ENCODE results near the gene IL31RA. TPM values are rescaled to one million over a fixed set of nuclear protein-coding genes. Genes with fewer than 3 reads are reported as not detected.

IL31RA gene
- total RNA-seq, 2 donors from 2014 or later = 0.16 TPM; not detected in 1

DNA sequence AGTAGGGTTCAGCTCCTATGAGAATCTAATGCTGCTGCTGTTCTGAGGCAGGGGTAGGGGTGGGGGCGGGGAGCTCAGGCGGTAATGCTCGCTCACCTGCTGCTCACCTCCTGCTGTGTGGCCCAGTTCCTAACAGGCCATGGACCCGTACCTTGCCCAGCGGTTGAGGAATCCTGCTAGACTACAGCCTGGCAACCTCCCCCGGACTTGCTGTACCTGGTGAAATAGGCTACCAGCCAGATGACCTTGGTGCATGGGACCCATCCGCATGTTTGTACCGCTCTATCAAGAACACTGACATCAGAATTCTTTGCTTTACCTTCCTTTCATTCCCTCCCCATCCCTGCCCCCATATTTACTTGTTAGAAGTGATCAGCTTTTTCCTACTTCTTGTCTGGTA is 15.3 kb downstream of the IL31RA start:
- TF ChIP-seq, protein P1, sequence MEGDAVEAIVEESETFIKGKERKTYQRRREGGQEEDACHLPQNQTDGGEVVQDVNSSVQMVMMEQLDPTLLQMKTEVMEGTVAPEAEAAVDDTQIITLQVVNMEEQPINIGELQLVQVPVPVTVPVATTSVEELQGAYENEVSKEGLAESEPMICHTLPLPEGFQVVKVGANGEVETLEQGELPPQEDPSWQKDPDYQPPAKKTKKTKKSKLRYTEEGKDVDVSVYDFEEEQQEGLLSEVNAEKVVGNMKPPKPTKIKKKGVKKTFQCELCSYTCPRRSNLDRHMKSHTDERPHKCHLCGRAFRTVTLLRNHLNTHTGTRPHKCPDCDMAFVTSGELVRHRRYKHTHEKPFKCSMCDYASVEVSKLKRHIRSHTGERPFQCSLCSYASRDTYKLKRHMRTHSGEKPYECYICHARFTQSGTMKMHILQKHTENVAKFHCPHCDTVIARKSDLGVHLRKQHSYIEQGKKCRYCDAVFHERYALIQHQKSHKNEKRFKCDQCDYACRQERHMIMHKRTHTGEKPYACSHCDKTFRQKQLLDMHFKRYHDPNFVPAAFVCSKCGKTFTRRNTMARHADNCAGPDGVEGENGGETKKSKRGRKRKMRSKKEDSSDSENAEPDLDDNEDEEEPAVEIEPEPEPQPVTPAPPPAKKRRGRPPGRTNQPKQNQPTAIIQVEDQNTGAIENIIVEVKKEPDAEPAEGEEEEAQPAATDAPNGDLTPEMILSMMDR (IDR thresholded peaks at IDR 0.05) = no peak
- intact Hi-C loops (cut with DNase I) = no loop called here

DNA sequence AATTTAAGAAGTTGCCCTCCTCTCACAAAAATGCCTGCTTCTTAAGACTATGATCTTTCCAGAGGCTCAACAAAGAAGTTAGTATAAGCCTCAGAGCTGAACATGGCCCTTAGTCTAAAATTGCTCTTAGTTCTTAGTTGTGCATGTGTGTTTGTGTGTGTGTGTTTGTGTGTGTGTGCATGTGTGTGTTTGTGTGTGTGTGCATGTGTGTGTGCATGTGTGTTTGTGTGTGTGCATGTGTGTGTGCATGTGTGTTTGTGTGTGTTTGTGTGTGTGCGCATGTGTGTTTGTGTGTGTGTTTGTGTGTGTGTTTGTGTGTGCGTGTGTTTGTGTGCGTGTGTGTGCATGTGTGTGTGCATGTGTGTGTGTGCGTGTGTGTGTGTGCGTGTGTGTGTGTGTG is 15.8 kb downstream of the IL31RA start:
- no peak for DNase-seq
- intact Hi-C loops (cut with DNase I) = no loop called here

More for the DNA sequence above, 15.3 kb downstream of the IL31RA start:
- Histone ChIP-seq H3K9ac (ENCODE audit: low read depth in 2 of 2, low read length in 2 of 2) (no peak overlapping the region), H3K36me3 (no peaks in the 10 kb centered on the region), H3K27ac (no peak overlapping the region), H3K4me1 (no peaks in the 10 kb centered on the region), H3K9me3 (no peaks in the 10 kb centered on the region), H3K27me3 (no peaks in the 10 kb centered on the region), H3K4me3 (no peak overlapping the region)
- no peak for DNase-seq

DNA sequence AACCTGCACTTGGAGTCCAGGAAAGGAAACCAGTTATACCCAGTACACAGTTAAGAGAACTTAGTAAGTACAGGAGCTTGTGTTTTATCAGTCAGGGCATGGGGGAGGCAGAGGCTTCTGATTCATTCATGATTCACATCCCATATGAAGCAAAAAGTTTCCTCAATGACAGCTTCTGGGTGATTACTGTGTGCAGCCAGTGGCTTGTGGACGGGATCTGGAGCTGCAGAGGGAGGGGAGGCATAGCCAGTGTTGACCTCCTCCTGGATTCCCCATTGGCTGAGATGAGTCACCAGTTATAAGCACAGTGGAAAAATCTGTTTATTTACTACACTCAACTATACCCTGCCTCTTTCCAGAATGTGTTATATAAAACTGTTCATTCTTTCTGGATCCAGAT is 17.7 kb downstream of the IL31RA start:
- H3K27ac ChIP-seq = no peak overlapping the region
- DNase-seq = no peak
- TF ChIP-seq, protein P1 (IDR thresholded peaks at IDR 0.05) = no peak
- H3K36me3 ChIP-seq = no peaks in the 10 kb centered on the region
- no peaks in the 10 kb centered on the region for H3K9me3 ChIP-seq
- no peak overlapping the region for H3K4me3 ChIP-seq
- no peaks in the 10 kb centered on the region for H3K27me3 ChIP-seq
- intact Hi-C loops (cut with DNase I) = no loop called here
- no peaks in the 10 kb centered on the region for H3K4me1 ChIP-seq
- no peak overlapping the region for H3K9ac ChIP-seq (ENCODE audit: low read depth in 2 of 2, low read length in 2 of 2)

More for the DNA sequence above, 15.8 kb downstream of the IL31RA start:
- Histone ChIP-seq H3K4me1 (no peaks in the 10 kb centered on the region), H3K27ac (no peak overlapping the region), H3K27me3 (no peaks in the 10 kb centered on the region), H3K36me3 (no peaks in the 10 kb centered on the region), H3K9me3 (no peaks in the 10 kb centered on the region), H3K4me3 (no peak overlapping the region), H3K9ac (ENCODE audit: low read depth in 2 of 2, low read length in 2 of 2) (no peak overlapping the region)
- TF ChIP-seq, protein P1 (IDR thresholded peaks at IDR 0.05) = no peak

DNA sequence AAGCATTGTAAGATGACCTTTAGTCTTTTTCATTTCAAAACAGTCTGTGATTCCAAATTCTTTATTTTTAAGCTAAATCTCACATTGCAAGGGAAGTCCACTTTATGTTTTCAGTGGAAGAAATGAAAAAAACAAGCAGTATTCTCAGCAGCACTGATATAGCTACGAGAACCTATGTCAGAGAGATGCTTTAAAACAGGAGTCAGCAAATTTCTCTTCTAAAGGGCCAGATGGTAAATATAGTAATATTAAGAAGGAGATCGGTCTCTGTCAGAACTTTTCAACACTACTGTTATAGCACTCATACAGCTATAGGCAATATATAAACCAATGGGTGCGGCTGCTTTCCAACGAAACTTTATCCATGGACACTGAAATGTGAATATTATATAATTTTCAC is 18.7 kb downstream of the IL31RA start:
- Histone ChIP-seq H3K27ac (no peak overlapping the region), H3K9me3 (no peaks in the 10 kb centered on the region), H3K36me3 (no peaks in the 10 kb centered on the region), H3K4me1 (no peaks in the 10 kb centered on the region), H3K27me3 (no peaks in the 10 kb centered on the region), H3K9ac (ENCODE audit: low read depth in 2 of 2, low read length in 2 of 2) (no peak overlapping the region), H3K4me3 (no peak overlapping the region)
- no peak for DNase-seq
- TF ChIP-seq, protein P1 (IDR thresholded peaks at IDR 0.05) = no peak
- intact Hi-C loops (cut with DNase I) = no loop called here

DNA sequence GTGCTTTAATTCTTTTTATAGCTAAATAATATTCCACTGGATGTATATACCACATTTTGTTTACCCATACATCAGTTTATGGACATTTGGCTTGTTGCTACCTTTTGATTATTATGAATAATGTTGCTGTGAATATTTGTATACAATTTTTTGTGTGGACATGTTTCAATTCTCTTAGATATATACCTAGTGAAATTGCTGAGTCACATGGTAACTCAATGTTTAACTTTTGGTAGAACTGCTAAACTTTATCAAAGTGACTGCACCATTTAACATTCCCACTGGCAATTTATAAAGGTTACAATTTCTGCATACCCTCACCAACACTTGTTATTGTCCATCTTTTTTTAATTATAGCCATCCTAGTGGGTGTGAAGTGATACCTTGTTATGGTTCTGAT is 22.1 kb downstream of the IL31RA start:
- Histone ChIP-seq H3K9me3 (no peaks in the 10 kb centered on the region), H3K27me3 (no peaks in the 10 kb centered on the region), H3K4me3 (no peak overlapping the region), H3K27ac (no peak overlapping the region), H3K9ac (ENCODE audit: low read depth in 2 of 2, low read length in 2 of 2) (no peak overlapping the region), H3K36me3 (no peaks in the 10 kb centered on the region), H3K4me1 (no peaks in the 10 kb centered on the region)
- TF ChIP-seq, protein P1 (IDR thresholded peaks at IDR 0.05) = no peak
- no peak for DNase-seq
- intact Hi-C loops (cut with DNase I) = no loop called here

DNA sequence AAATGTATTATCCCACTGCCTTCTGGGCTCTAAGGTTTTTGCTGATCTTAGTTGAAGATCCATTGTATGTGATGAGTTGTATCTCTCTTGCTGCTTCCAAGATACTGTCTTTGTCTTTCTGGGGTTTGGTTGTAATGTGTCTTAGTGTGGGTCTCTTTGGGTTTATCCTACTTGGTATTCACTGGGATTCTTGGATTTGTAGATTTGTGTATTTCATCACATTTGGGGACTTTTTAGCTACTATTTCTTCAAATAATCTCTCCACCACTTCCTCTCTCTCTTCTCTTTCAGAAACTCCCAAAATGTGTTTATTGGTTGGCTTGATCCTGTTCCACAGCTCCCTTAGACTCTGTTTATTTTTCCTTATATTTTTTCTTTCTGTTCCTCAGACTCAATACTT is 26.5 kb downstream of the IL31RA start:
- H3K4me1 ChIP-seq = no peaks in the 10 kb centered on the region
- TF ChIP-seq, protein P1 (IDR thresholded peaks at IDR 0.05) = no peak
- no peaks in the 10 kb centered on the region for H3K36me3 ChIP-seq
- no peak for DNase-seq
- intact Hi-C loops (cut with DNase I) = no loop called here
- no peak overlapping the region for H3K9ac ChIP-seq (ENCODE audit: low read depth in 2 of 2, low read length in 2 of 2)
- no peak overlapping the region for H3K27ac ChIP-seq
- no peaks in the 10 kb centered on the region for H3K27me3 ChIP-seq
- no peak overlapping the region for H3K4me3 ChIP-seq
- H3K9me3 ChIP-seq = no peaks in the 10 kb centered on the region

Data from colonic mucosa (tissue), 4 donors.